GM19035 (cell line): Measurements from ENCODE around the gene CCDC112.

ENCODE experiments used
- ATAC-seq: cut with Tn5 transposase; IDR thresholded peaks from one replicate; pipeline ENCODE4 v1.9.1; 2021; ENCODE audit not compliant: unreplicated experiment

The CCDC112 gene

DNA sequence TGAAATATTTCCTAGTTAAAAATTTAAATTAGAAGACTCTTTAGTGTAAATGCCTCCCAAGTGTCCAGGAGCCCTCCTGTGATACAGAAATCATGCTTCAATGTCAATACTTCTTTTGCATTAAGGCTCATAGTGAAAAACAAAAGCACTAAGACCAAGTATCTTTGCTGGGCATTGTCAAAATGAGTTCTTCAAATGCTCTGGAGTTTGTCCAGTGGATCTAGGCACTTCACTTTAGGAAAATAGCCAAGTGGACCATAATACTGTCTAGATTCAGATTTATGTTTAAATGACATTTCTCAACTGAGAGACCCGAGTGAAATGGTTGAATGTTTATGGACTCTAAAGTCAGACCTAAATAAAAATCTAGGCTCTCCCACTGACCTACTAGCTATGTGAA lies 21.3 kb upstream of the CCDC112 start:
- no peak for ATAC-seq

DNA sequence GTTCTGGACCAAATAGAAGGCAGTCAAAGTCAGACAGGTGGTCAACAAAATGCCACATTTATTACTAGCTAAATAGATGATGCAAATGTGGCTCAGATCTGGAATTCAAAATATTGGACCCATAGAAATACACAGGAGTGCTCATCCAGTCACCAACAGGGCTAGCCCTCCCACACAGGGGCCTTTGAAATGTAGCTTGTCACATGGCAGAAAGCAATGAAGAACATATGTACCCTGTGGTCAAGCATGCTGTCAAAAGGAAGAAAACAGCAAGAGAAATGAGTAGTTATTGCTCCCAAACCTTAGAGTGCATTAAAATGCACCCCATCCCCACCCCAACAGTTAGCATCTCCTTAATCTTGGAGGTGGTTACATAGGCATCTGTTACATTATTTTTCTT lies 20.9 kb upstream of the CCDC112 start:
- no peak for ATAC-seq

DNA sequence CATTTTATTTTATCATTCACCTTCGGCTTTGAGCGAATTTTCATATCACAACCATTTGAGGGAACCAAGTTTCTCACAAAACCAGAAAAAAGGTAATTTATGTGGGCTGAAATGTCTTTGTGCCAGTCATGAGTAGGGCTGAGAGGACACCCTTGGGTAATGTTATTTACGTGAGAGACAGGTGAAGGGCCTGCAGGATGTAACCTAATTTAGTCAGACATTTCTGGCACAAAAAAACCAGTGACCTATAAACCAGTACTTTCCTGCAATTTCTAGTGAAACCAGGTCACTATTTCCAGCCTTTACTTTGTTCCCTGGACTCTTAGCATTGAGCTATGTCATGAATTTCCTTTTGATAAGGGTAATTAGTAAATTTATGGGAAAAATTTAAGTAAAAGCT lies 17.2 kb upstream of the CCDC112 start:
- ATAC-seq, result no peak

DNA sequence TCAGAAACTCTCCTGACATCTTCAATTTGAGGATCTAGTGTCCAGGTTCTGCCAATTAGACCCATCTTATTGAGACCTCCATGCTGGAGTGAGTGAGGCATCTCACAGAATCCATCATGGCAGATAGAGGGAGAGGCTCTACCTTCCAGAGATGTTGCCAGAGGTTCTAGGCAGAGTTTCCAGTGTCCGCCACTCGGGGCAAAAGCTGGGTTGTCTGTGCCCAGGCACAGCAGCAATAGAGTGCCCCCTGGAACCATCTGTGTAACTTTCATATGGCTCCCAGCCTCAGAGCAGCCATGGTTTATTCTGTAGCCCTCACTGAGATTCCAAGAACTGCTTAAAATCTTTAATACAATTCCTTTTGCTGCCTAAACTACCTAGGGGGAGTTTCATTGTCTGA lies 16.6 kb upstream of the CCDC112 start:
- no peak for ATAC-seq

DNA sequence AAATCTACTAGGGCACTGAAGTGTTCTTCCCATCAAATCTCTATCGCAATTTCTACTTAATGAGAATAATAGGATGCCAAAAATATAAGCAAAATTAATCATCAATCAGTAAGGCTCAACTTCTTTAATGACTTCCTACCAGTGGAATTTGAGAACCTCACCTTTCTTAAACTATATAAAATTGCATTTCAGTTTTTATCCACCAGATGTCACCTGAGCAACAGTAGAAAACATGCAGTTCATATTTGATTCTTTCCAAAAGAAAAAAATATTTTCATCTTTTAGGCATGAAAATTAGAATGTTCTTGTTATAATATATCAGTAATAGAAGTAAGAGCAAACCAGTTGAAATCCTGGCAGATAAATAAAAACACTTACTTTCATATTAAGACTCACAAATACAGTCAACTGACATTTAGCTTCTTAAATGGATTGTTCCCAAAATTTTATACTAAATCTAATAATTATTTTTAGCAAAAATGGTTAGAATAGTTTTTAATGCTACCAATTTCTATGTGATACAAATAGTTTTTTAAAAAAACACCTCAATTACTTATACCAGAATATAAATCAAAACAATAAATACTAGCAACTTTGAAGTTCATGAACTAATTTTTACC lies 13.4 kb upstream of the CCDC112 start:
- ATAC-seq, result no peak

DNA sequence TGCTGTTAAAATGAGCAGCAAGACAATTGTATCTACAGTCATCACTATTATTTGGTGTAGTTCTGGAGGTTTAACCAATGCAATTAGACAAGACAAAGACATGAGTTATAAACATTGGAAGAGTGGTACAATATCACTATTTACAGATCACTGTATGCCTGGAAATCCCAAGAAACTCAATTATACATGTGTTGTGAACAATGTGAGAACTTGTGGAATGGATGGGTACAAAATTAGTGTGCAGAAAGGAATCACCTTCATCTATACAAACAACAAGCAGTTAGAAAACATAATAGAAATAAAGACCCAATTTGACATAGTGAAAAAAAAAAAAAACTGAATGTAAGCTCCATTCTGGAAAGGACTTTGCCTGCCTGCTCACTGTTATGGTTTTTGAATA lies 12.4 kb upstream of the CCDC112 start:
- ATAC-seq, result no peak

DNA sequence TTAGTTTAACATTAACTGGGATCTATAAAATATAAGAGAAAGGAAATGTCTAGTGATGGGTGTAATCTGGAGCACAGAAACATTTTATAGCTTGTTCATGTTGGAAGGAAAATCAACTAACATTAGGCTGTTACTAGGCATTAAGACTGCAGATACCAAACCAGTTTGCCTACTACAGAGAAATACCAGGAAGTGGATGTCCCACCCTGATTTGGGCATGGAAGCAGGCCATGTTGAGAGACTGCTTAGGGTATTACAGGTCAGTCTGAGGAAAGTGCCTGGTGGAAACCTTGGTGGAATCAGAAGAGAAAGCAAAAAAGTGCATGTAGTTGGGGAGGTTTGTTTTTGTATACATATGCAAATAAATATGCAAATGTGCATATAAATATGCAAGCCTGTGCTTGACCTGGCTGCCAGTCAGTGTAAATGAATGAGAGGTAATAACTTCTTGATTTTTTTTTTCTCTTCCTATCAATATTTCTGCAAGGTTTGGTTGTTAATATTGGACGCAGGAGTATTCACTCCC lies 9.6 kb upstream of the CCDC112 start:
- no peak for ATAC-seq

DNA sequence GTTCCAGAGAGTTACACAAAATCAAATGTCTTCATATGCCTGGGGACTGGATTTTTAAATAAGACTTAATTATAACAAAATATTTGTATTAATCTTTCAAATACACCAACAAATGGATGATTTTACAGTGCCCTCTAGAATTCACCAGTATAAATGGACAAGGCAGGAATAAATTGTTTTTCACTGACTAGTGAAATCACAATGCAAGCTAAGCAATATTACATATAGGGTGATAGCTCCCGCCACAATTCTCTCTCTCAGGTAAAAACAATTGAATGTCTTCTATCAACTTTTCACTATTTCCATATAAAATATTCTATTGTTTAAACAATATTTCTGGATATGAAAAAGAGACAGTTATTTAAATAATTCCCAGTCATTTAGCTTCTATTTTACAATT lies 8.0 kb upstream of the CCDC112 start:
- ATAC-seq, result no peak

DNA sequence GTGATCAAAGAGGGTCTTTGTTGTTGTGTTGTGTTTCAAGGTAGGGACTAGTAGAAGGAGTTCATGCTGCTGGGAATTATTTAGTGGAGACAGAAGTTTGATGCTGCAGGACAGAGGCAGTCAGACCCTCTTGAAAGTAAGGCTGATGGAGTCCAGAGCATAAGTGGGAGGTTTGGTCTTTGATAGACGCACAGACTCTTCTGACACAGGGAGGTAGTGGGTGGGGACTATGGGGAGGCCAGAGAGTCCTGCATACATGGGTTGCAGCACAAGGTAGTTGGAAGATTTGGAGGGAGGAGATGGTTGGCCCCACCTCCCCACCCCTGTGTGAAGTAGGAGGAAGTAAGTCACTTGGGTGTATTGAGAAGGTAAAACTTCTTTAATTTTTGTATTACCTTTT lies 2.4 kb upstream of the CCDC112 start:
- no peak for ATAC-seq

DNA sequence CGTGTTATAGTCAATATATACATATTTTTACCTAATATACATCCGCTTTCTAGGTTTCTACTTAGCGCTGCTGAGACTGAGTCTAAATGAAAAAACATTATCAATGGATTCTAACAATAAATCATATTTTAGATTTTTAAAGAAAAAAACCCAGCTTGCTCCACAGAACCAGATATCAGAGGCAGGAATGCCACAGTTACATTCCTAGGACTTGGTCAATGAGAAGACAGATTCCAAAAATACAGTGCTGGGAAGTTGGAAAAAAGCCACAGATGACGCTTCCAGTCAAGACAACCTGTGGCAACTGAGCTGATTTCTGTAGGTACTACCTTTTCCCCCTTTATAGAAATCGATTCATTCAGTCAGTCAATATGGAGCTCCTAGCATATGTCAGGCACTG lies 577 bp upstream of the CCDC112 start:
- ATAC-seq, result no peak

DNA sequence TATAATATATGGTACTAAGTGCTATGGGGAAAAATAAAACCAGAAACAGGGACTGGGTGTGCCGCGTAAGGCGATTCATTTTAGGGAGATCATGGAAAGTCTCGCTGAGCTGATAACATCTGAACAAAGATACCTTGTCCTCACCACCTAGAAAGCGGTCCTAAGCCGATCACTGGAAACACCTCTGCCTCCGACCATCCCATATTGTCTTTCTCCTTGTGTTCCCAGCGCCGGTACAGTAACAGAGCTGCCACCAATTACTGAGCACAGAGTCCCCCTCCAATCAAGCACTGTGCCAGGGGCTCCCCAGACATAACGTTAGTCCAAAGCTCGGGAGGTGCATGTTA lies 704 bp downstream of the CCDC112 start:
- ATAC-seq, result no peak

DNA sequence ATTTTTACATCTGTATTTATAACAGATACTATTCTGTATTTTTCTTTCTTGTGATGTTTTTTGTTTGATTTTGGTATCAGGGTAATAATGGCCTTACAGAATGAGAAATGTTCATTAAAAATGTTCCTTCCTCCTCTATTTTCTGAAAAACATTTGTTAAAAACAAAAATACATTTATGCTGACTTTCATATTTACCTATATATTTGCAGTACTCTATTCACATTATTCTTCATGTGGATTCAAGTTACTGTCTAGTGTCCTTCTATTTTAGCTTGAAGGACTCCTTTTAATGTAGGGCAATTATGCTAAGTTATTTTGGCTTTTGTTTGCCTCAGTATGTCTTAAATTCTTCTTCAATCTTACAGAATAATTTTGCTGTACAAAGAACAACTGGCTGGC lies 5.1 kb downstream of the CCDC112 start:
- no peak for ATAC-seq

DNA sequence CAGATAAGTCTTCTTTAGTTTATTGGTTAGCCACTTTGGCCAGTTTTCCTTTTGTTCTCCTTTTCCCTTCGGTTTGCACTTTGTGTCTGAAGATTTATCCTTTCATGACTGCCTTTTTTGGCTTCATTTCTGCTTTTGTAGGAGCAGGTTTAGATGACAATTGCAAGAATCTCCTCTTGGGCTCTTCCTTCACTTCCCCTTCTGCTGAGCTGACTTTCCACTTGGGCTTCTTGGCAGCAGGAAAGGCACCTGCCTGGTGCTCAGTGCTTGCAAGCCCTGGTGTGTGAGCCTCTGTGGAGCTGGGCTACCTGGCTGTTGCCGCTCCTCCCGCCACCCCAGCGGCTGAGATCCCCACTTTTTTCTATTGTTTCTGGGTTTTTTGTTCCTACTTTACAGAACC lies 7.3 kb downstream of the CCDC112 start:
- no peak for ATAC-seq

DNA sequence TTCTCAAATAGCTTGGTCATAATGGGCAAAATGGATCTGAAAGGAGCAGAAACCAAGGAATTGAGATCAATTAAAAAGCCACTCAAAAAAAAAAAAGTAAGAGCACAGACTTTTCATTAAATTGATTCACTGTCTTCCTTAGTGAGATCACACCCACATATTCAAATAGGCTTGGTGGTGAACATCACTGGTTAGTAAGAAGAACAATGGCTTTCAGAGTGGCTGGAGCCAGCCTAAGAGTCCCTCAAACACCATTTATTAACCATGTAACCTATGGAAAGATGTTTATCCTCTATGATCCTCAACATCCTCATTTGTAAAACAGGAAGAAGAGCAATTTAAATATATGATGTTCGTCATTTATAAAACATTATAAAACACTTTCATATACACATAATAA lies 12.4 kb downstream of the CCDC112 start:
- ATAC-seq, result no peak

DNA sequence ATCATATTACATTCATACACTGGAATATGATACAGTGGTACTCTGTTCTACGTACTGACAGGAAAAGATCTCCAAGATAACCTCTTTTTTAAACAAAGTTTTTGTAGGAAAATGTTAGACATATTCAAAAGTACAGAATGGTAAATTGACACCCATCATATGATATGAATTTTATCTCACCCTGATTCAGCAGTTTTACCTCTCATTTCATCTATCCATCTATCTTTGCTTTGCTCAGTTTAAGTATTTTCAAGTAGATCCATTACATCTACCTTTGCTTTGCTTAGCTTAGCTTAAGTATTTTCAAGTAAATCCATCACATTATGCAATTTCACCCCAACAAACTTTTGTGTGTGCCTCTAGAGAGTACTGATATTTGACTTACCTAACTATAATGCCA lies 14.3 kb downstream of the CCDC112 start:
- no peak for ATAC-seq

DNA sequence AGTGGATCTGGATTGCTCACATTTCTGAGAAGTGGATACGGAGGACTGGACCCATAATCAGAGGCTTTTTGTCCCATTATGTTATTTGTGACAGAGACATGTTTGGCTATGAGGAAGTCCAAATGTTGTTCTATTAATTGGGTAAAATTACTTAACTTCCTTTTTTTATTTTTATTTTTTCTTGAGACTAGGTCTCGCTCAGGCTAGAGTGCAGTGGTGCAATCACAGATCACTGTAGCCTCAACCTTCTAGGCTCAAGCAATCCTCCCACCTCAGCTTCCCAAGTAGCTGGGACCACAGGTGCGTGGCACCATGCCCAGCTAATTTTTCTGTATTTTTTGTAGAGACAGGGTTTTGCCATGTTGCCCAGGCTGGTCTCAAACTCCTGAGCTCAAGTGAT lies 21.9 kb downstream of the CCDC112 start:
- ATAC-seq, result no peak

DNA sequence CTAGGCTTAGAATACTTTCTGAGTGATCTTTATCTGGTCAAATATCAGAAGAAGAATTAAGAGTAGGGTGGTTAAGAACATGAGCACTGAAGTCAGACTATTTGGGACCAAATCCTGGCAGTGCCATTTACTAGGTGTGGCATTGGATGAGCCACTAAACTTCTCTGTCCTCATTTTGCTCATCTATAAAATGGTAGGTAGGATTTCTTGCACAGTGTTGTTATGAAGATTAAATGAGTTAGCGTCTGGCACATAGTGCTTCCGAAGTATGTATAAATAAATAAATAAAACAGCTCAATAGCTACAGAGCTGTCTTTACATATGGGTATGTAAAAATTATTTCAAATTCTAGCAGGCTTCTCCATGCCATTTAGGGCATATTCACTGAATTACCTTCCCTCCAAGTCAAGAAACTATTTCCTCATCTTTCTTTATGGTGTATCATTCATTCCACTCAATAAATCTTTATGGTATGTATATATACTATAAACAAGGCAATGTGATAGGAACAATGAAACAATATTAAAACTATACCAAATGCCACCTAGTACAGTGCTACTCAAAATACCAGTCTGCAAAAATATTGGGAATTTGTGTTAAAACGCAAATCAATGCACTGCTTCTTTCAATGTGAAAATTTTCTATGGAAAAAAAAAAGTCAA lies 24.0 kb downstream of the CCDC112 start:
- ATAC-seq, result no peak

DNA sequence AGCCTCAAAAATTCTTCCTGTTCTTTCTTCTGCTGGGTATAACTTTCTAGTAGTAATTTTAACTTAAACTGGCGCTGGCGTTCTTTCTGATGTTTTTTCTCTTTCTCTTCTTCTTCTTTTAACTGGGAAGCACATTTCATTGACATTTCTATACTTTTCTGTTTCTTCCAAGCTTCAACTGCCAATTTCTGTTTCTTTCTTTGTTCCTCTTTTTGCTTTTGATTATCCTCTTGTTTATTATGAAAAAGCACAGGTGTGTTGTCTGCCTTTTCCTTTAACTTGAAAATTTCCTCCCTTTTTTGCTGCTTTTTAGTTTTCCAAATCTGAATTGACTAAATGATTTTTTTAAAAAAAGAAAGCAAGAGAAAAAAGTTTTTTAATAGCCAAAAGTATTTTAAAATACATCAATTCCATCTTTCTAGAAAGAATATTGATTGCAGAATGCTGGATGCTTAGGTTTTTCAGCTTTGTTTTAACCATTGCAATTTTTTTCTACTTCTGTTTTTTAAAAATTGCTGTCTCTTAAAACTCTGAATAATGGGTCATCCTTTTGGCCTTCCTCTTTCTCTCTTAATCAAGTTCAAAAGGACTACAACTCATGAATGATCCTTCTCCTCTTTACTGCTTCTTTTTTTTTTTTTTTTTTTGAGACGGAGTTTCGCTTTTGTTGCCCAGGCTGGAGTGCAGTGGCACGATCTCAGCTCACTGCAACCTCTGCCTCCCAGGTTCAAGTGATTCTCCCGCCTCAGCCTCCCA lies 25.0 kb downstream of the CCDC112 start:
- no peak for ATAC-seq

DNA sequence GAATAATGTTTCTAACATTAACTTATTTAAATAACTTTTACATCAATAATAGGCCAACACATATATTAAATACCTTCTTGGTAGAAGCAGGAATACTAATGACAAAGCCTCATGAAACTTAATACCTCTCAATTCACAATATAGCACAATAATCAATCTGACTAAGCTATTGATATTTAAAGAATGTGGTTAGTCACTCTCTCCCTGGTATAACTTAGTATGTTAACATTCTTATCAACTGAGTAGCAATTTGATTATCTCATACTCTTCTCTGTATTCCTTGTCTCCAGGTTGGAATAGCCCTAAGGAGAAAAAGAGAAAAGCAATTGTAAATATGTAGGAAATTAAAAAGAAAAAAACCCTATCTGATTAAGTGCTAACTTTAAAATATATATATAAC lies 28.8 kb downstream of the CCDC112 start:
- ATAC-seq, result no peak

DNA sequence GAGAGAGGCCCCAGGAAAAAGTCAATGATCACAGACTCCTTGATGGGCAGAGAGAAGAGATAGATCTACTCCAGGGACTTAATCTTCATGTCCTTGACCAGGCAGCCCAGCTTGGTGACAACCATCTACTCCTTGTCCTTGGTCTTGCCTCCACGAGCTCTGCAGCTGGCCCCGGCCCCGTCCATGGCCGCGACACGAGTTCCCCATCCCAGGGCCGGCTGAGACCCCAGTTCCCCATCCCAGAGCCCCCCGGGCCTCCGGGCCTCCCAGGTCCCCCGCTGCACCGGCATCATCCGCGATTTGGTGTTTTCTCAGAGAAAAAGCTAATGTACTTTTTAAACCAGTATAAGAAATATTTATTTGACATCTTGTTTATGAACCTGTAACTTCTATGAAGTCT lies 31.2 kb downstream of the CCDC112 start:
- no peak for ATAC-seq

DNA sequence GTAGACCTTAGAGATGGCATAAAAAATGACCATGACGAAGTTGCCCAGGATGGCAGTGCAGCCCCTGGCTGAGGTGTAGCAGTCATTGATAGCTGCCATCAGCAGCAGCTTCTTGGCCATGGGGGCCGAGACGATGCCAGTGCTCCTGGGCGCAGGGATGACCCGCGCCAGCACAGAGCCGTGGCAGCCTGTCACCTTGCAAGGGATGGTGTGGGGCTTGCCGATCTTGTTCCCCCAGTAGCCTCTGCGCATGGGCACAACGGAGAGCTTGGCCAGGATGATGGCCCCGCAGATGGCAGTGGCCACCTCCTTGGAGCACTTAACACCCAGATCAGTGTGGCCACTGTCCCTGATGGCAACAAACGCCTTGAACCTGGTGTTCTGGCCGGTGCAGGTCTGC lies 31.7 kb downstream of the CCDC112 start:
- ATAC-seq, result no peak

DNA sequence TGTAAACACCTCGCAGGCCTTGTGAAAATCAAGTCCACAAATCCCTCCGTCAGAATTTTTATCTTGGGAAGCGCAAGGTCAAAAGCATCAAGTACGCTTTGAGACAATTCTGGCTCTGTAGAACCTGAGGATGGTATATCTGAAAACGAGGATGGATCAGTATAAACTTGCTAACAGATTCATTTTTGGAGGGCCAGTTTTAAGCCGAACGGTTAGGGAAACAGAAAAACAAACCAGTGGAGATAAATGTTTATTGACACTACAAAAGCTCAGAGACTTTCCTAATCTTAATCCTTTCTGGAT lies 33.4 kb downstream of the CCDC112 start:
- ATAC-seq, result no peak
